ENCODE measurements around the gene HCK.

GRCh38 chr20:32019156-32019510 is 32.9 kb upstream of the HCK start:
- TF ChIP-seq CTCF (IDR thresholded peaks at IDR 0.05) (no peak), POLR2A (IDR thresholded peaks at IDR 0.05) (no peak)

Data from lower leg skin (tissue), 3 donors.